Measurements from ENCODE around the gene PHF12. TPM values are rescaled to one million over a fixed set of nuclear protein-coding genes. Genes with fewer than 3 reads are reported as not detected.

The PHF12 gene
- total and polyA plus RNA-seq, 2 of the 13 experiments (the other 11 are each of a cell fraction or from before 2014, with no cell fraction given), result 9.8 to 17.1 TPM

GRCh38 chr17:28963841-28964240, 12.5 kb upstream of the PHF12 start:
- Histone ChIP-seq H3K27me3 (ENCODE audit: control insufficient read depth in 1 of 2, insufficient read depth in 2 of 2, low read length in 2 of 2) (peaks cover 2 to 47% of the 10 kb centered on the region in 2 experiments; a peak in 4 of 5 replicates), H3K36me3 (replicated peaks in 1 of 2; ENCODE audit: control insufficient read depth in 1 of 2, insufficient read depth in 2 of 2, low read length in 2 of 2) (no peaks in the 10 kb centered on the region), H3K9ac (ENCODE audit: insufficient read depth, low read depth, low read length) (no peak overlapping the region), H4K20me1 (ENCODE audit: insufficient read depth, low read length) (no peaks in the 10 kb centered on the region), H3K4me1 (ENCODE audit: insufficient read depth, low read length) (peaks cover 33% of the 10 kb centered on the region), H3K9me3 (ENCODE audit: low read length) (no peaks in the 10 kb centered on the region), H3K4me2 (ENCODE audit: low read depth, low read length) (no peak overlapping the region), H2AFZ (ENCODE audit: low read length) (no peak overlapping the region), H3K79me2 (ENCODE audit: insufficient read depth, low read length) (no peaks in the 10 kb centered on the region), H3K4me3 (replicated peaks in 1 of 3; ENCODE audit: insufficient read depth in 1 of 3, low read depth in 2 of 3, low read length in 3 of 3) (no peak overlapping the region), H3K27ac (ENCODE audit: extremely low read length, insufficient read depth, low read length) (no peak overlapping the region)
- ChIA-PET CTCF (ENCODE audit: low intra/inter-chr PET ratio, low total read pairs) (no interaction called here), POLR2A (interaction anchor here (3.9 kb wide), 1 partner anchor 11 kb away, joined by 25 read pairs; the partner anchor contains the start of gene PHF12)
- no peak for ATAC-seq
- FAIRE-seq, result no peak
- 10% methylated on average over 4 of the region's 8 CpGs for WGBS (ENCODE audit: low lambda C conversion rate)
- TF ChIP-seq TIGD3 (CRISPR knock-in tag; IDR thresholded peaks at IDR 0.05; ENCODE audit: borderline replicate concordance) (no peak), MLLT10 (CRISPR knock-in tag; IDR thresholded peaks at IDR 0.05) (no peak), ZNF484 (CRISPR knock-in tag; IDR thresholded peaks at IDR 0.05; ENCODE audit: borderline replicate concordance, low read depth) (no peak), GMEB1 (CRISPR knock-in tag; IDR thresholded peaks at IDR 0.05; ENCODE audit: borderline replicate concordance) (no peak), HNF1A (IDR thresholded peaks at IDR 0.05; ENCODE audit: low read depth) (no peak), HNF1A (CRISPR knock-in tag; IDR thresholded peaks at IDR 0.05; ENCODE audit: borderline replicate concordance) (no peak)
- intact Hi-C loops (cut with micrococcal nuclease; ENCODE audit: unreplicated experiment) (loop anchor here (2.0 to 10.0 kb wide), 4 partner anchors 51 to 153 kb away; partner anchors contain the start of gene PIPOX), in situ Hi-C loops (cut with HindIII; ENCODE audit: extremely low pct_ligation_motif_present, low pct_unique_long_range_greater_than_20kb) (no loop called here)
- no peak for DNase-seq (ENCODE audit: low spot score)
- BruUV-seq (replicated peaks), result no TSS peak
